Astrocyte of the cerebellum (primary cell): ENCODE data around the gene ATP13A3.

ENCODE experiments used
- DNase-seq: peaks from one replicate; pipeline ENCODE4 v3.0.0-alpha.2; 2011; ENCODE audit warnings: low read depth
- H3K4me3 ChIP-seq: 2 replicates; pipeline ENCODE4 v1.5.1; 2011; ENCODE audit warnings: mild to moderate bottlenecking, low read depth, low read length, moderate library complexity
- CTCF ChIP-seq: IDR thresholded peaks from 2 replicates; pipeline ENCODE4 v1.5.1; 2012; ENCODE audit warnings: low read length, low read depth, moderate library complexity, mild to moderate bottlenecking; ENCODE audit errors: missing control alignments
- in situ Hi-C: cut with HindIII; loops from 2 replicates; pipeline ENCODE4 v1.10.0; 2017; ENCODE audit warnings: low sequenced_read_pairs

The ATP13A3 gene

GRCh38 chr3:194374935-194375334 is 111.9 kb downstream of the ATP13A3 start:
- DNase-seq = no peak
- no peak for TF ChIP-seq CTCF
- no peak overlapping the region for H3K4me3 ChIP-seq
- in situ Hi-C loops = no loop called here

GRCh38 chr3:194373899-194374298 is 112.9 kb downstream of the ATP13A3 start:
- in situ Hi-C loops = no loop called here
- DNase-seq = no peak
- H3K4me3 ChIP-seq = no peak overlapping the region
- TF ChIP-seq CTCF = no peak

- DNase-seq = no peak
- no peak overlapping the region for H3K4me3 ChIP-seq
- TF ChIP-seq CTCF = no peak
- in situ Hi-C loops = no loop called here
These were observed 113.8 kb downstream of the ATP13A3 start for GRCh38 chr3:194373028-194373427.

GRCh38 chr3:194370753-194371152 is 116.0 kb downstream of the ATP13A3 start:
- no peak overlapping the region for H3K4me3 ChIP-seq
- TF ChIP-seq CTCF = no peak
- in situ Hi-C loops = no loop called here
- DNase-seq = no peak

- in situ Hi-C loops = no loop called here
- no peak within 1 kb of the TSS for H3K4me3 ChIP-seq
- DNase-seq = no peak
- TF ChIP-seq CTCF = no peak
These were observed 117.1 kb downstream of the ATP13A3 start, which contains the start of gene LRRC15 for GRCh38 chr3:194369522-194370279. Gene LRRC15 (minus strand): TSS chr3:194369743. CDS start chr3:194361043, 8,700 bp downstream.

GRCh38 chr3:194368918-194369317 is 117.9 kb downstream of the ATP13A3 start:
- no peak overlapping the region for H3K4me3 ChIP-seq
- no peak for TF ChIP-seq CTCF
- DNase-seq = no peak
- in situ Hi-C loops = no loop called here
